Frontal cortex (tissue), 4 donors: ENCODE measurements around the gene OR10S1. TPM values are rescaled to one million over a fixed set of nuclear protein-coding genes. Genes with fewer than 3 reads are reported as not detected.
A peak's percentile ranks its signal among the peaks of the same experiment; 100 is the strongest.
"Not testable (repeated sequence)": the region's sequence is repeated elsewhere in the genome, so short reads cannot be mapped to it uniquely, and the experiment has no call there.

Source experiments
- DNase-seq, 2 donors: peaks; one replicate each; pipeline ENCODE4 v3.0.0; 2012; ENCODE audit warnings: low spot score in 2 of 2
- FAIRE-seq: peaks from 2 replicates; lab custom pipeline; 2012; peaks lifted over from hg19 to GRCh38; lab: Jason Lieb, UNC
- total RNA-seq: library from RNA; depleted of rRNA; stranded (reverse); fragments of >200 nt; gene quantifications from one replicate; pipeline ENCODE4 v1.2.3, GENCODE V29; 2014
- donor health status: control.
- donor health status: control.
- donor health status: control.

The OR10S1 gene, protein sequence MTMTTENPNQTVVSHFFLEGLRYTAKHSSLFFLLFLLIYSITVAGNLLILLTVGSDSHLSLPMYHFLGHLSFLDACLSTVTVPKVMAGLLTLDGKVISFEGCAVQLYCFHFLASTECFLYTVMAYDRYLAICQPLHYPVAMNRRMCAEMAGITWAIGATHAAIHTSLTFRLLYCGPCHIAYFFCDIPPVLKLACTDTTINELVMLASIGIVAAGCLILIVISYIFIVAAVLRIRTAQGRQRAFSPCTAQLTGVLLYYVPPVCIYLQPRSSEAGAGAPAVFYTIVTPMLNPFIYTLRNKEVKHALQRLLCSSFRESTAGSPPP
- not detected for total RNA-seq

GRCh38 chr11:123977731-123978347 lies at the start of gene OR10S1:
Gene OR10S1 (minus strand): TSS chr11:123977781. CDS start chr11:123977664, 117 bp downstream.
- FAIRE-seq: no peak
- no peak for DNase-seq

DNA sequence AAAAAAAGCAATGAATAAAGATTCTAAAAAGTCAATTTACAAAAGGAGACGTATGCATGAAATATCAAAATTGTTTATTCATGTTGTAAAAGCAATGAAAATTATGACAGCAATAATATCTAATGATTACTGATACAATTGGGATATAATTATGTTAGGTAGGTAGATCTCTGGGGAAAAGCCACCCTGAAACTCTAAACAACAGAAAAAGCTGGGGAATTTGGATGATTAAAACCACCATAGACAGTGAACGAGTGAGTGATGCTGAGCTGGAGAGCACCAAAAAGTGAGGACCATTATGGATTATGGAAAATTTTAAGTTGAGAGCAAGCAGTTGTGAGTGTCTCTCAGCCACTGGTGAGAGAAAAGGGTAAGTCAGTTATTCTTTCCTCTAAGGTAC lies 48.9 kb upstream of the OR10S1 start, which contains the start of gene OR10G8:
Gene OR10G8, plus strand, starts transcription at position 301 of the 400 bp plus-strand sequence. CDS start 2,825 bp downstream, outside the sequence.
- DNase-seq (no peak), FAIRE-seq (peak; percentile 15)

- not testable (repeated sequence) for DNase-seq, FAIRE-seq
Measured at GRCh38 chr11:124015837-124016236, 38.3 kb upstream of the OR10S1 start.

GRCh38 chr11:124012697-124013096 lies 35.1 kb upstream of the OR10S1 start, which contains the start of gene OR10G4:
Gene OR10G4 (plus strand): TSS chr11:124012997. CDS start chr11:124015575, 2,578 bp downstream.
- FAIRE-seq: no peak
- no peak for DNase-seq

DNA sequence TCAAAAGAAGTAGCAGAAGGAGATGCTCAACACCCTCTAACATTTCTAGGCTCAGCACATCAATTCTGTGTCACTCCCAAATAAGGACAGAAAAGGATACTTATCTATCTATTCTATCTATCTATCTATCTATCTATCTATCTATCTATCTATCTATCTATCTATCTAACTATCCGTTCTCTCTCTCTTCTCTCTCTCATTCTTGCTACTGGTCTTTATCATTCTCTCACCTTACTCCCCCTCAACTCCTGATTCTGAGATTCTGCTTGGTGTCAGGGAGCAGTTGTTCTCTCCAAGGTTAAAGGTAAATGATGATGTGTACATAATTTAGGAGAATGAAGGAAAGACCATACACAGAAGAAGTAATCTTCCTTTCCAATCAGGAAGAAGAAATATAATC lies 17.5 kb upstream of the OR10S1 start, which contains the start of gene OR10G6:
Gene OR10G6, minus strand, starts transcription at position 43 of the 400 bp plus-strand sequence. Its CDS starts 0 bp downstream, at position 43.
- no peak for DNase-seq
- no peak for FAIRE-seq

DNA sequence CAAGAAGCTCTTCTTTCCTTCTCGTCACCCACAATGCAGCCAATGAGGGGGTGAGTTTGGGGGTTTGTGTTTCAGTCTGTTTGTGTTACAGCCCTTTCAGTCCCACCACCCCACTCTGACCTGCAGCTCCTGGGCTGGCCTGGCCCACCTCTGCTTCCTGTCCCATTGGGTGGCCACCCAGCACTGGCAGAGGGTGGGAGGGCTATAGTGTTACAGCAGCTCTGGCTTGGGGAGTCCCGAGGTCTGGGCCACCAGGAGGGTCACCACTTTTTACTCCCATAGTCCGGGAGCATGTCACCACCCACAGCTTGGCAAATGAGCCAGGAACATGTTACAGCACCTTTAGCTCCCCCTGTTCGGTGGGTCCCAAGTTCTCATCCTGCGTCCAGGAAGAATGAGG lies 1.7 kb upstream of the OR10S1 start:
- DNase-seq (no peak), FAIRE-seq (no peak)

DNA sequence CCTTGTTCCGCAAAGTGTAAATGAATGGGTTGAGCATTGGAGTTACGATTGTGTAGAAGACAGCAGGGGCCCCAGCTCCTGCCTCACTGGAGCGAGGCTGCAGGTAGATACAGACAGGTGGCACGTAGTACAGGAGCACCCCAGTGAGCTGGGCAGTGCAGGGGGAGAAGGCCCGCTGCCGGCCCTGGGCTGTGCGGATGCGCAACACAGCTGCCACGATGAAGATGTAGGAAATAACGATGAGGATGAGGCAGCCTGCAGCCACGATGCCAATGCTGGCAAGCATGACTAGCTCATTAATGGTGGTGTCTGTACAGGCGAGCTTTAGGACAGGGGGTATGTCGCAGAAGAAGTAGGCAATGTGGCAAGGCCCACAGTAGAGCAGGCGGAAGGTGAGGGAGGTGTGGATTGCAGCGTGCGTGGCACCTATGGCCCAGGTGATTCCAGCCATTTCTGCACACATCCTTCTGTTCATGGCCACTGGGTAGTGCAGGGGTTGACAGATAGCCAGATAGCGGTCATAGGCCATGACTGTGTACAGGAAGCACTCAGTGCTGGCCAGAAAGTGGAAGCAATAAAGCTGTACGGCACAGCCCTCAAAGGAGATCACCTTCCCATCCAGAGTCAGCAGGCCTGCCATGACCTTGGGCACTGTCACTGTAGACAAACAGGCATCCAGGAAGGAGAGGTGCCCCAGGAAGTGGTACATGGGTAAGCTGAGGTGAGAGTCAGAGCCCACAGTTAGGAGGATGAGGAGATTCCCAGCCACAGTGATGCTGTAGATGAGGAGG lies 616 bp downstream of the OR10S1 start:
- FAIRE-seq: no peak
- no peak for DNase-seq

GRCh38 chr11:123973816-123974215 lies 3.8 kb downstream of the OR10S1 start:
- no peak for DNase-seq
- FAIRE-seq: no peak

GRCh38 chr11:123956752-123957151 lies 20.8 kb downstream of the OR10S1 start:
- FAIRE-seq: no peak

GRCh38 chr11:123945132-123945531 lies 32.4 kb downstream of the OR10S1 start:
- FAIRE-seq: no peak

More at GRCh38 chr11:123956752-123957151, 20.8 kb downstream of the OR10S1 start:
- DNase-seq: no peak

DNA sequence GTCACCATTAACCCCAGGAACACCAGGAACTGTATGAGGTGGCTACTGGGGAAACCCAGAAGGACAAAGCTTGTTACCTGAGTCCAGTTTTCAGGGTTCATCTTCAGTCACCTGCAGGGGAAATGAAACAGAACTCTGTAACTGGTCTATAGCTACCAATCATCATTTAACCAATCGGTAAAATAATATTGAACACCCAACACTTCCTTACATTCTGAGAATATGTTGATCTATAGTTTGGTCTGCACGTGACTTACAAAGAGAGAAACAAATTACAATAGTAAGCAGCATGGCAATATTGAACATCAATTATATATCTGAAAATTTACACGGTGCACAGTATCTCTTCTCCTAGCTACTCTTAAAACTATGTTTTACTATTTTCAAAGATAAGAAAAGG lies 33.8 kb downstream of the OR10S1 start, which contains the start of gene OR6T1:
Gene OR6T1, minus strand, starts transcription at position 101 of the 400 bp plus-strand sequence. Its CDS starts 0 bp downstream, at position 101.
- DNase-seq (no peak), FAIRE-seq (no peak)

More at GRCh38 chr11:123945132-123945531, 32.4 kb downstream of the OR10S1 start:
- DNase-seq: no peak

DNA sequence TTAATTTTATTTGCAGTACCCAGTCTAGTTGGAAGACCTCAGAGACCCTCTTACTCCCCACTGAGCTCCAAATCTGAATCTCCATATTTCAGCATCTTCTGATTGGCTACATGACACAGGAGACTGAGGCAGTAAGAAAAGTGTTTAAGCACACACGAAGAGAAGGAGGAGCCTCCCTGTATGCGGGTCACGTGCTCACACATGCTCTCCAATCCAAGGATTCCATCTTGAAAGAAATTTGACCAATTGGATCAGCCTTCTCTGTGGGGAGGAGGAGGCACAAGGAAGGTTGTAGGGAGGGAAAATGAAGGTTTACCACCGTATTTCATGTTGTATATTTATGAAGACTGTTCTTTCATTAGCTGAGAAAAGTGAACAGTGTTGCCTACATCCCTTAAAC lies 35.2 kb downstream of the OR10S1 start:
- FAIRE-seq: no peak
- DNase-seq: no peak

GRCh38 chr11:123939317-123939716 lies 38.3 kb downstream of the OR10S1 start, which contains the start of gene OR4D5:
Gene OR4D5 (plus strand): TSS chr11:123939617. CDS start chr11:123939617, 0 bp downstream.
- DNase-seq (no peak), FAIRE-seq (no peak)

Other genes with a start within 250 kb of the OR10S1 start
- 14.7 TPM for gene ZNF202, start 236.1 kb downstream of the OR10S1 start, total RNA-seq
- gene OR6X1, start 223.3 kb downstream of the OR10S1 start, total RNA-seq: not detected
- not detected for gene OR6M1, start 171.4 kb downstream of the OR10S1 start, total RNA-seq
- not detected for gene TMEM225, start 92.1 kb downstream of the OR10S1 start, total RNA-seq
- not detected for gene OR8D4, start 75.6 kb downstream of the OR10S1 start, total RNA-seq
- gene OR4D5, start 38.2 kb downstream of the OR10S1 start, total RNA-seq: under 0.01 TPM
- not detected for gene OR6T1, start 33.9 kb downstream of the OR10S1 start, total RNA-seq
- gene OR10G6, start 17.4 kb upstream of the OR10S1 start, total RNA-seq: not detected
- gene OR10G4, start 35.2 kb upstream of the OR10S1 start, total RNA-seq: not detected
- not detected for gene OR10G9, start 45.2 kb upstream of the OR10S1 start, total RNA-seq
- not detected for gene OR10G8, start 49.0 kb upstream of the OR10S1 start, total RNA-seq
- gene OR10G7, start 63.5 kb upstream of the OR10S1 start, total RNA-seq: not detected
- gene VWA5A, start 137.7 kb upstream of the OR10S1 start, total RNA-seq: 11.0 TPM
- not detected for gene OR10D3, start 205.6 kb upstream of the OR10S1 start, total RNA-seq